Activated effector memory CD4-positive, alpha-beta T cell treated with anti-CD3 and anti-CD28 coated beads, Interleukin-2, amount 50 U/mL, for 16 hours (primary cell): Measurements from ENCODE around the gene PHETA1.

ENCODE experiments used
- DNase-seq: peaks from one replicate; pipeline ENCODE4 v3.0.0-alpha.2; 2020

The PHETA1 gene

DNA sequence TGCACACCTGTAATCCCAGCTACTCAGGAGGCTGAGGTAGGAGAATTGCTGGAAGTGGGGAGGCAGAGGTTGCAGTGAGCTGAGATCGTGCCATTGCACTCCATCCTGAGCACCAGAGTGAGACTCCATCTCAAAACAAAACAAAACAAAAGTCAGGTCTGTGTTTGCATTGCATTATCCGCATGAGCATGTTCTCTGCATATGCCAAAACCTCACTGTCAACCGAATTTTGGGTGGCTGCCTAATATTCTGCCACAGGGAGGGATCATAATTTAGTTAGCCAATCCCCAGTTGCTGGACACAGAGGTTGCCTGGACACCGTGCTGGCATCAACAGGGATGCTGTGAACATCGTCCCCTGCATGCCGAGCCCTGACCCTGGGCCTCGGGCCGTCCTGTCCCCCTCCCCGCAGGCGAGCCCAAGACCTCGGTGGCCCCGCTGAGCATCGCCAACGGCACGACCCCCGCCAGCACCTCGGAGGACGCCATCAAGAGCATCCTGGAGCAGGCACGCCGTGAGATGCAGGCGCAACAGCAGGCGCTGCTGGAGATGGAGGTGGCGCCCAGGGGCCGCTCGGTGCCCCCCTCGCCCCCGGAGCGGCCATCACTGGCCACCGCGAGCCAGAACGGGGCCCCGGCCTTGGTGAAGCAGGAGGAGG lies 49.2 kb downstream of the PHETA1 start:
- DNase-seq = no peak

DNA sequence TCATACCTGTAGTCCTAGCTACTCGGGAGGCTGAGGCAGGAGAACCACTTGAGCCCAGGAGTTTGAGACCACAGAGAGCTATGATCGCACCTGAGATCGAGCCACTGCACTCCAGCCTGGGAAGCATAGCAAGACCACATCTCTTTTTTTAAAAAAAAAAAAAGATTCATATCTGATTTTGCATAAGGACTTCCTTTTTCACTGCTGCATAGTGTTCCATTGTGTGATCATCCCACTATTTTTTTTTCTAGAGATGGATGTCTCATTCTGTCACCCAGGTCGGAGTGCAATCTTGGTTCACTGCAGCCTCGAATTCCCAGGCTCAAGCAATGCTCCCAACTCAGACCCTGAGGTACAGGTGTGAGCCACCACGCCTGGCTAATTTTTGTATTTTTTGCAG lies 50.4 kb downstream of the PHETA1 start:
- no peak for DNase-seq

DNA sequence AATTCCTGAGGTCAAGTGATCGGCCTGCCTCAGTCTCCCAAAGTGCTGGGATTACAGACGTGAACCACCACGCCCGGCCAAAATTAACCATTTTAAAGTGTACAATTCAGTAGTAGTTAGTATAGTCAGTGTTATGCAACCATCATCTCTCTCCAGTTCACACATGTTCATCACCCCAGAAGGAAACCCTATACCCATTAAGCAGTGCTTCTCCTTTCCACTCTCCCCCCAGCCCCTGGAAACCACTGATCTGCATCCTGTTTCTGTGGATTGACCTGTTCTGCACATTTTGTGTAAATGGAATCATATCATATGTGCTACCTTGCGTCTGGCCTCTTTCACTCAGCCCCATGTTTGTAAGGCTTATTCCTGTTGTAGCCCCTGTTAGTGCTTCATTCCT lies 52.2 kb downstream of the PHETA1 start:
- DNase-seq = no peak

DNA sequence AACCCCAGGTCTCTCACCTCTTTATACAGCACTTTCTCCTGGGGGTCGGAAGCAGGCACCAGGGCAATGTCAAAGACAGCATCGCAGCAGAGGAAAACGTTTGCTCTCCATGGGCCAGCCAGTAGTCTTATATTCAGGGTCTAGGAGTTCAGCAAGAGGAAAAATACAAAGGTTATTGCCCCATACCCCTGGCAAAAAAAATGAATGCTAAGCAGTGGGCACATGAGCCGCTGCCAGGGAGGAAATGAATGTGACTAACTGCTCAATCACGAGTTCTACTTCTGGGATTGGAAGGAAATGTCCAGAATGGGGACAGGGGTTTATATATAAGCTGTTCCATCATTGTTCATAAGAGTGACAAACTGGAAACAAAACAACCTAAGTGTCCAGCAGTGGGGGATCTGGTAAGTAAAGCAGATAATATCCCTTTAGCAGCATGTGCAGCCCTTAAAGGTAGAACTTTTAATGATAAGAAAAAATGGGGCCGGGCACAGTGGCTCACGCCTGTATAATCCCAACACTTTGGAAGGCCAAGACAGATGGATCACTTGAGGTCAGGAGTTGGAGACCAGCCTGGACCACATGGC lies 53.8 kb downstream of the PHETA1 start:
- DNase-seq = no peak

DNA sequence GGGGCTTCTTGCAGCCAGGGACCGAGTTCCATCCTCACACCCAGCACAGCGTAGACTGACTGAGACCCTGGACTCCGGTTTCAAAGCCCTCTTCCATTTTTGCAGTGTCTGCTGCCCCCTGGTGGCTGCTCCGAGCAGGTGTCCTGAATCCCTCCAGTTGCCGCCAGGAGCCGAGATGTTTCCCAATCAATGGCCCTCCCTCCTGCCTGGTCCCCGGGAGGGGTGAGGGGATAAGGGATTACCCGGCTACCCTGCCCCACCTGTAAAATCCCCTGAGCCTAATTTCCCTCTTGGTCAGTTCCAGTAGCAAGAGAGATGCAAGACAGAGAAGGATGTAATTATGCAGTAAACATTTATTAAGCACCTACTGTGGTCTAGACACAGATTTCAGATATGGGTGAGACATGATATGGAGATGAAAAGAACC lies 55.0 kb downstream of the PHETA1 start:
- peak; percentile 92 for DNase-seq

DNA sequence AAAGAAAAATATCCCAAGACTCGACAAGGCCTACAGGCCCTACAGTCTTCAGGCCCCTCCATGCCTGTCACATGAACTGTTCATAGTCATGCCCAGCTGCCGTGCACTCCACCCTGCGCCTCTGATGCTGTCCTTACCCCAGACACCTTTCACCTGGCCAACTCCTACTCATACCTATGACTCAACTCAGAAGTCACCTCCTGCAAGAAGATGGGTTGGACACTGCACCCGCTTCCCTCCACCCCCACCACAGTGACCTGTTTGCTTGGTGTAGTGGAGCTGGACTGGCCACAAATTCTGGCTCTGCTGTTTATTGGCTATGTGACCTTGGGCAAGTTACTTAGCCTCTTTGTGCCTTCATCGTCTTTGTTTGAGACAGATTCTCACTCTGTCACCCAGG lies 56.2 kb downstream of the PHETA1 start:
- no peak for DNase-seq

DNA sequence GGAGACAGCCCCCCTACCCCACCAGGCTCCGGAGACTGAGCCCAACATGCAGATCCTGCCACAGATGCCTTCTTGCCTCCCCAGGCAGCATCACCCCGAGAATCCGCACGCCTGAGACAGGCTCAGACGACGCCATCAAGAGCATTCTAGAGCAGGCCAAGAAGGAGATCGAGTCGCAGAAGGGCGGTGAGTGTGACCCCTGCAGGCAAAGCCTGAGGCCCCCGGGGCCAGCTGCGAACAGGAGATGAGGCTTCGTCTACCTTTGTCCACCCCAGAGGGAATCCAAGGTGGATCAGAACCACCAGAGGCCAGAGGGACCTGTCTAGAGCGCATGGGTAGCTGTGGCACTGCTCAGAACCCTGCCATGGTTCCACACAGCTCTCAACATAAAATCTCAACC lies 56.9 kb downstream of the PHETA1 start:
- no peak for DNase-seq

DNA sequence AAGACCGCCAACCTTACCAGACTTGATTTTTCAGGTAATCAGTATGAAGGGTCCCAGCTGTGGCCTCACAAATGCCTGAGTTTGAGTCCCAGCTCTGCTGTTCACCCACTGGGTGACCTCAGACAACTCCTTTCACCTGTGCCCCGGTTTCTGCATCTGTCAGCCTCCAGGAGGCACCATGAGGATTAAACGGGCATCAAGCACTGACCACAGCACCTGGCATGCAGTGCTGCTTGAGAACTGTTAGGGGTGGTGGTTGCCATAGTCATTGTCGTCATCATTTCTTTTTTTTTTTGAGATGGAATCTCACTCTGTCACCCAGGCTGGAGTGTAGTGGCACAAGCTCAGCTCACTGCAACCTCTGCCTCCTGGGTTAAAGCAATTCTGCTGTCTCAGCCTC lies 57.9 kb downstream of the PHETA1 start:
- no peak for DNase-seq
